HG03108 (cell line): ENCODE data around the gene MAP1LC3B2.
"Not testable (repeated sequence)": the region's sequence is repeated elsewhere in the genome, so short reads cannot be mapped to it uniquely, and the experiment has no call there.

Experiments
- ATAC-seq: cut with Tn5 transposase; IDR thresholded peaks from one replicate; pipeline ENCODE4 v1.9.1; 2021; ENCODE audit warnings: moderate library complexity; ENCODE audit not compliant: unreplicated experiment

Gene MAP1LC3B2

GRCh38 chr12:116556964-116557698 is 2.0 kb upstream of the MAP1LC3B2 start:
- no peak for ATAC-seq

- no peak for ATAC-seq
Observed at GRCh38 chr12:116558280-116559161, 660 bp upstream of the MAP1LC3B2 start.

GRCh38 chr12:116561181-116561821 is 2.1 kb downstream of the MAP1LC3B2 start:
- no peak for ATAC-seq

DNA sequence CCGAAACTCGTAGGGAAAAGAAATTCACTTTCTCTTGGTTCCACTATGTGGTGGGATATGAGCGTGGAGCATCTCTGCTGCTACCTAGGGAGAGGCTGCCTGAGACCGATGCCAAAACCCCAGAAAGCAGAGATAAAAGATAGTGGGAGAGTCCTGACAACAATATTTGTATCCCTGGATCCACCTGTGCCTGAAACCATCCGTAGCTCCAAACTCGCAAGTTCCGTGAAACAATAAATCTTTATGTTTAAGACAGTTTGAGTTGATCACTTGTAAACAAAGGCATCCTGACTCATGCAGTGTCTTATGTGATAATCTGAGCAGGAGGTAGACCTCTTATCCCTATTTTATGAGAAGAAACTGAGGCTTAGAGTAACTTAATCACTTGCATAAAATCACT is 2.9 kb downstream of the MAP1LC3B2 start:
- no peak for ATAC-seq

GRCh38 chr12:116563262-116563661 is 4.1 kb downstream of the MAP1LC3B2 start:
- no peak for ATAC-seq

DNA sequence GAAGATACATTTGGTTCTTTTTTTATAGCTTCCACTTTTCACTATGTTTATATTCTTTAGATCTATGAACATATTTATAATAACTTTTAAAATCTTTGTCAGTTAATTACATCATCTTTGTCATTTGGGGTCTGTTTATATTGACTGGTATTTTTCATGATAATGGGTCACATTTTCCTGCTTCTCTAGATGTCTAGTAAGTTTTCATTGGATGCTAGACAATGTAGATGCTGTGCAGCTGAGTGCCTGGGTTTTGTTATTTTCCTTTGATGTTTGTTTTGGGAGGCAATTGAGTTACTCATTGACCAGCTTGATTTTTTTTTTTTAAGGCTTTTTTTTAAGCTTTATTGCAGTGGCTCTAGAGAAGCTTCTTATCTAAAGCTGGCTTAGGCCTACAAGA is 4.9 kb downstream of the MAP1LC3B2 start:
- ATAC-seq: no peak

- not testable (repeated sequence) for ATAC-seq
Observed at GRCh38 chr12:116565221-116565620, 6.0 kb downstream of the MAP1LC3B2 start.

GRCh38 chr12:116565963-116566362 is 6.8 kb downstream of the MAP1LC3B2 start:
- ATAC-seq: no peak

- no peak for ATAC-seq
Observed at GRCh38 chr12:116568203-116568602, 9.0 kb downstream of the MAP1LC3B2 start.

- no peak for ATAC-seq
Observed at GRCh38 chr12:116571089-116571488, 11.9 kb downstream of the MAP1LC3B2 start.

DNA sequence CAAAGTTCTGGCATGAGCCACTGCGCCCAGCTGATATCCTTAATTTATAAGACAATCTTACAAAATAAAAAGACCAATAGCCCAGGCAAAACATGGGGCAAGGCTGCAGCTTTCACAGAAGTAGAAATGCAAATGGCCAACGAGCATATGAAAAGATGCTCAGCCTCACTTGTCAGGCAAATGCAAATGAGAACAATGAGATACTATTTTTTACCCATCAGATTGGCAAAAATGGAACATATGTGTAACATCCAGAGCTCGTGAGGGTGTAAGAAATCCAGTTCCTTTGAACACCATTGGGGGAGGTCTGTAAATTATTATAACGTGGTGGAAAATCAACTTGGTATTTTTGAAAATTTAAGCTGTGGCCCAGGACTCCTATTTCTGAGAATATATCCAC is 14.6 kb downstream of the MAP1LC3B2 start:
- ATAC-seq: no peak

- ATAC-seq: not testable (repeated sequence)
Observed at GRCh38 chr12:116575754-116576153, 16.6 kb downstream of the MAP1LC3B2 start.

DNA sequence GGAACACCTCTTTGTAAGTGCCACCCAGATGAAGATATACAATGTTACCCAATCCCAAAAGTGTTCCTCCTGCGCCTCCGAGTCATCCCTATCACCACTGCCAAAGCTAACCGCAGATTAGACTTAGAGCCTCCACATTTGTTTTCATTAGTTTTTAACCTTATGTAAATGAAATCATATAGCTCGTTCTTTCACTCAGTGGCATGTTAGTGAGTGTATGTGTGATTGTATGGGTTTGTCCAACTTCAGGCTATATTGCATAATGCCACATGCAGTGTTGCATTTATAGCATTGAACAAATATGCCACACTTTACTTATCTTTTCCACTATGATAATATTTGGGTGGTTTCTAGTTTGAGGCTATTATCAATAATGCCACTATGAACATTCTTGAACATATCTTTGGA is 18.0 kb downstream of the MAP1LC3B2 start:
- ATAC-seq: no peak

GRCh38 chr12:116578051-116578450 is 18.9 kb downstream of the MAP1LC3B2 start:
- no peak for ATAC-seq

DNA sequence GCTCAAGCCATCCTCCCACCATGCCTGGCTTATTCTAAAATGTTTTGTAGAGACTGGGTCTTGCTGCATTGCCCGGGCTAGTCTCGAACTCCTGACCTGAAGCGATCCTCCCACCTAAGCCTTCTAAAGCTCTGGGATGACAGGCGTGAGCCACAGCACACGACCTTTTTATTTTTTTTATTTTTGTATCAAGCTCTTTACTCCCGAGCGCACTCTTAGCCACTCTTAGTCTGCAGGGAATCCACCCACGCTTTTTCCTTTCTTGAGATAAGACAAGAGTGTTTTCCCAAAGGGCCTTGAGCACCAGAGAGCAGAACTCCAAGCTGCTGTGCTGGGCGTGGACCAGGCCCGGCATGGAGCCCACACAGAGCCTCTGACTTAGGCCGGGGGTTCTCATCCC is 23.4 kb downstream of the MAP1LC3B2 start:
- ATAC-seq: no peak

DNA sequence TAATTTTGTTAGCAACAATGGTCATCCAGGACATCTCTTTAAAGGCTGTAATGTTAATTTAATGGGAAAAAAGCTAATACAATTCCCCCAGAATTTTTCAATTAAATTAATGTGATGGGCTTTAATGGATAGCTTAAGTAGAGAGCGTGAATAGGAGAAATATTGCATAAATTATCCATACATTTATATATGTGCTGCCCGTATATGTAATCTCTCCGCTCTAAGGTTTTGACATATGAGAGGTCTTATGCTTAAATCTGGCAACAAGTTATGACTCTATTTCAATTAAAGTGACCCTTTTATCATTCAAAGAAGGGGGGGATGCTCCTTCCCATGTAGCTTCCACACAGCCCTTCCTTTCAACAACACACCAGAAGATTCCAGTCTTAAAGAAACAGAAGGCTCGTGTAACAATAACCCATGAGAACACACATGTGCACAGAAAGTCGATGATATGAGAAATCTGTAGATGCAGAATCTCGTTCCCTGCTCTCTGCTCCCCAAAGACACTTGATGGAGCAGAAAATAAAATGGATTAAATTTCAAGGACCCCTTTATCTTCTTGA is 24.0 kb downstream of the MAP1LC3B2 start:
- ATAC-seq: no peak

DNA sequence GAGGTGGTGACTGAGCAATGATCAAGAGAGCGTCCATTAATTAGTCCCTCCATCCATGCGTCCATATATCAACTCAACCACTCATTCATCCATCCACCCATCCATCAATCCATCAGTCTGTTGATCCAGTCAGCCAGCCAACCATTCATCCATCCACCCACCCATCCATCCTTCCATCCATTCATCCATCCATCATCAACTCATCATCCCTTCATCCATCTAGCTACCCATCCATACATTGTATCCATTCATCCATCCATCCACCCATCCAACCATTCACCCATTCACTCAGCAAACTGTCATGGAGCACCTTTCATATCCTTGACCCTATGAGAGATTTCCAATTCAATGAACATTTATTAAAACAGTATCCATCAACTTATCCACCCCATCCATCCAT is 28.1 kb downstream of the MAP1LC3B2 start:
- ATAC-seq: no peak

- ATAC-seq: no peak
Observed at GRCh38 chr12:116588390-116589028, 29.3 kb downstream of the MAP1LC3B2 start.

DNA sequence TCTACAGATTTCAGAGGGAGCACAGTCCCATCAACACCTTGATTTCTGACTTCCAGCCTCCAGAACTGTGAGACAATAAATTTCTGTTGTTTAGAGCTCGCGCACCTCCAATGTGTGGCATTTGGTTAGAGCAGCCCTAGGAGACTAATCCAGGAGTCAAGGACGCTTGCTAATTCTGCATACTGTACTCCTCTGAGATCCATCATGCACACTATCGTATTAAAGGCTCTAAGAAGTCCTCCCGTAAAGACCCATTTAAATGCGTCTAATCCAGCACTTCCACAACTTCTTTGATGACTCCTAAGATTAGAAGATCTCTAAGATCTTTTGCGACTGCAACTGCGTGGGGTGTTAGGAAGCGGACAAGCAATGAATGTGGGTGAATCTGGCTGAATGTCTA is 30.4 kb downstream of the MAP1LC3B2 start:
- no peak for ATAC-seq

DNA sequence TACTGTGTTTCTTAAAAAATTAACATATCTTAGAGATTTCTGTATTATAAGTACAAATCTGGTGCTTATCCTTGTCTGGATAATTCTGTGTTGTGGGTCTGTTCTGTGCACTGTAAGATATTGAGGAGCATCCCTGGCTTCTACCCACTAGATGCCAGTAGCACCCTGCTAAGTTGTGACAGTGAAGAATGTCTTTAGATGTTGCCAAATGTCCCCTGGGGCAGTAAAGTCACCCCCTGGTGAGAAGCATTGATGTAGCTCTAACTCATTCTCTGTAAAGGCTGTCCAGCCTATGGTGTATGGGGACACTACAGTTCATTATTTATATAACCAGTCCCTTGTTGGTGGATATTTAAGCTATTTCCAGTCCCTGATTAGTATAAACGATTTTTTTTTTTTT is 31.4 kb downstream of the MAP1LC3B2 start:
- no peak for ATAC-seq
